Muscle of leg (tissue), 11 donors: ENCODE data around the gene KIF6. TPM values are rescaled to one million over a fixed set of nuclear protein-coding genes. Genes with fewer than 3 reads are reported as not detected.
A peak's percentile ranks its signal among the peaks of the same experiment; 100 is the strongest.
"Not testable (repeated sequence)": the region's sequence is repeated elsewhere in the genome, so short reads cannot be mapped to it uniquely, and the experiment has no call there.

Experiments used
- DNase-seq: peaks from one replicate; pipeline ENCODE4 v3.0.0; 2013
- H3K27ac ChIP-seq: one replicate; pipeline ENCODE4 v1.5.1; 2013; ENCODE audit warnings: mild to moderate bottlenecking, low read length, control low read depth
- H3K27me3 ChIP-seq: one replicate; pipeline ENCODE4 v1.6.1; 2013; ENCODE audit warnings: low read length; ENCODE audit not compliant: control insufficient read depth, insufficient read depth
- H3K36me3 ChIP-seq: one replicate; pipeline ENCODE4 v1.6.1; 2013; ENCODE audit warnings: low read length; ENCODE audit not compliant: control insufficient read depth, insufficient read depth
- H3K4me1 ChIP-seq: one replicate; pipeline ENCODE4 v1.6.1; 2013; ENCODE audit warnings: low read length; ENCODE audit not compliant: control insufficient read depth, insufficient read depth
- H3K4me3 ChIP-seq: one replicate; pipeline ENCODE4 v1.5.1; 2013; ENCODE audit warnings: low read length, control low read depth
- H3K9me3 ChIP-seq: replicated peaks from 2 replicates; pipeline ENCODE4 v1.6.1; 2013; ENCODE audit warnings: low read depth, low read length; ENCODE audit not compliant: control insufficient read depth
- WGBS: methylation state at CpG from one replicate; pipeline ENCODE4 v1.1.5; 2013; ENCODE audit warnings: missing lambda C conversion rate; ENCODE audit not compliant: insufficient coverage; 5-methylcytosine and 5-hydroxymethylcytosine counted together
- polyA plus RNA-seq, 8 donors: library from polyadenylated mRNA; unstranded; fragments of 120-200 nt; gene quantifications; one replicate each; pipeline versions ENCODE4 v1.2.1 to v1.2.3, GENCODE V29; 2013; ENCODE audit warnings: inconsistent platforms in 1 of 8, low replicate concordance in 1 of 8; ENCODE audit not compliant: insufficient read length in 8 of 8, insufficient read depth in 1 of 8
- total RNA-seq: library from RNA; stranded (reverse); fragments of 120-200 nt; gene quantifications from one replicate; pipeline ENCODE4 v1.2.4, GENCODE V29; 2013

The KIF6 gene
- total and polyA plus RNA-seq, 9 donors = 0.61 to 1.4 (median 1.1) TPM

DNA sequence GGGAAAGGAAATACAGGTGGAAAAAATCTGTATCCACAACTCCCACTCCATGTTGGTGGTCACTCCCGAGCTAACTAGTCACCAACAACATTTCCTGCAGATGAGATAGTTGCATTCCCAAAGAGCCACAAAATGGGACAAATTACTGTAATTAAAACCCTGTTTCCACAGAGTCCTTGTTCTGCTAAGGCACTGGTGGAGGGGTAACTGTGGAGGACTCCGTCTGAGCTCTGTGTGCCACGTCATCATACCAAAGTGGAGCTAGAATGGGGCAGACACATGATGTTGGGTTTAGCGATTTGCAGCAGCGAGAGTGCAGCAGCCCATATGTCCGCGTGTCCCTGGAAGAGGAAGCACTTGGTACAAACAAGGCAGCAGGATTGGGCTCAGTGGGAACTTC is 230.2 kb downstream of the KIF6 start:
- Histone ChIP-seq H3K9me3 (no peaks in the 10 kb centered on the region), H3K4me3 (no peak overlapping the region), H3K27ac (no peak overlapping the region), H3K36me3 (no peaks in the 10 kb centered on the region), H3K4me1 (no peaks in the 10 kb centered on the region), H3K27me3 (no peaks in the 10 kb centered on the region)
- DNase-seq = no peak
- WGBS = 92% methylated on average over 4 of the region's 7 CpGs

- peak; percentile 37 for DNase-seq
- Histone ChIP-seq H3K9me3 (no peaks in the 10 kb centered on the region), H3K4me3 (no peak overlapping the region), H3K4me1 (no peaks in the 10 kb centered on the region), H3K27ac (no peak overlapping the region), H3K36me3 (no peaks in the 10 kb centered on the region), H3K27me3 (no peaks in the 10 kb centered on the region)
Observed at GRCh38 chr6:39493777-39494176, 231.4 kb downstream of the KIF6 start.

DNA sequence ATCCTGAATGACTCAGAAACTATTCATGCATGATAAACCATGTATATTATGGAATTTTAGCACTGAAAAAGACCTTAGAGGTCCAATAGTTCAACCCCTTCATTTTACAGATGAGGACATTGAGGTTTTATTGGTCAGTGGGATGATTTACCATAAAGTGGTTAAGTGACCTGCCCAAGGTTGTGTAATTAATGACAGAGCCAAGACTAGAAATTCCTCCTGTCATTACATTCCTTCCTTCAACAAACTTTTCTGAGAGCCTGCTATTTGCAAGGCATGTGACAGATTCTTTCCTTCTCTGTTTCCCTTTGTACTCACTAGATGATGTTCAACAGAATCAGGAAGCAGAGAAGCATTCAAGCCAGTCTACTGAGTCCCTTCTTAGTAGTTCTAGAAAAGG is 232.0 kb downstream of the KIF6 start:
- H3K4me3 ChIP-seq = no peak overlapping the region
- H3K36me3 ChIP-seq = no peaks in the 10 kb centered on the region
- no peaks in the 10 kb centered on the region for H3K4me1 ChIP-seq
- no peaks in the 10 kb centered on the region for H3K9me3 ChIP-seq
- DNase-seq = no peak
- no peak overlapping the region for H3K27ac ChIP-seq
- H3K27me3 ChIP-seq = no peaks in the 10 kb centered on the region

DNA sequence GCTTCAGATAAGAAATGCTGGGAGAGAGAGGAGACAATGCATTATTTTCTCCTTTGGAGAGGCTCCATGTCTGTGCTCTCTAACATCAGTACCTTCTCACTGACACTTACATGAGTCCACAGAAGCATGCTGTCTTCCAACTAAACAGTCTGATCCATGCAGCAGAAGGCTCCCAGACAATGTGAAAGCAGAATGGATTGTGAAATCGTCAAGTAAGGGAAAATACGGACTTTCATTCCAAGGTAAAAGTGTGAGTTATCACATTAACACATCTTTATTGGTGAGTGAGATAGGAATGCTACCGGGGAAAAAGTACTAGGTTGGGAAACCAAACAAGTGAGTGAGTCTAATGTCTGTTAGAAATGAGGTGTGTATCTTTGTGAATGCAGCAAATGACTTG is 235.1 kb downstream of the KIF6 start:
- no CpG with 5 or more reads among the region's 3 CpGs for WGBS

DNA sequence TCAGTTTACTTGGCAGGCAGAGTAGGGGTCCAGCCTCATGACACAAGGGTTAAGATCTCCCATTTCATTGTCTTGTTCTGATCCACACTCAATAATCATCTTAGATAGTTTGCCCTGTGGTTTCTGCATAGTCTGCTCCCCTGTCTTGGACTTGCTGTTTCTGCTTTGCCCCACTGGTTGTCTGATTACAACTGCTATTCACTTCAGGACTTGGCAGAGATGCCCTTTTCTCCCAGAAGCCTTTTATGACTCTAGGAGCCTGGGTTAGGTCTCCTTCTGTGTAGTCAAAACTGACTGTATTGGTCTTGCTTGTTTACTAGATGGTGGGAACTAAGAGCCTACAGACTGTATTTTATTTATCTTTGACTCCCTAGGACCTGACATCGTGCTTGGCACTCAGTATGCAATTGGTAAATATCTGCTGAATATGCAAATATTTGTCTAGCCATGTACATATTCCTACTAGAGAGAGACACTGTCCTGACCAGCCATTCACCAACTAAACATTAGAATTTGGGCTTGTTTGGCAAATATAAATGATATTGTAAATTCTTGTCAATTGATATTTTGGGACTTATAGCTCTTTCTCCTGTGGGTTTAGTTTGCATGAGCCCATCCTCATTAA is 236.8 kb downstream of the KIF6 start:
- H3K27ac ChIP-seq = no peak overlapping the region
- no peaks in the 10 kb centered on the region for H3K27me3 ChIP-seq
- no peaks in the 10 kb centered on the region for H3K36me3 ChIP-seq
- no peak for DNase-seq
- no peak overlapping the region for H3K4me3 ChIP-seq
- H3K9me3 ChIP-seq = no peaks in the 10 kb centered on the region
- WGBS = no CpG with 5 or more reads among the region's 1 CpG
- H3K4me1 ChIP-seq = no peaks in the 10 kb centered on the region

More for the DNA sequence above, 235.1 kb downstream of the KIF6 start:
- H3K27ac ChIP-seq = no peak overlapping the region
- no peaks in the 10 kb centered on the region for H3K9me3 ChIP-seq
- no peaks in the 10 kb centered on the region for H3K4me1 ChIP-seq
- no peaks in the 10 kb centered on the region for H3K36me3 ChIP-seq
- no peak overlapping the region for H3K4me3 ChIP-seq
- DNase-seq = peak; percentile 11
- H3K27me3 ChIP-seq = no peaks in the 10 kb centered on the region

DNA sequence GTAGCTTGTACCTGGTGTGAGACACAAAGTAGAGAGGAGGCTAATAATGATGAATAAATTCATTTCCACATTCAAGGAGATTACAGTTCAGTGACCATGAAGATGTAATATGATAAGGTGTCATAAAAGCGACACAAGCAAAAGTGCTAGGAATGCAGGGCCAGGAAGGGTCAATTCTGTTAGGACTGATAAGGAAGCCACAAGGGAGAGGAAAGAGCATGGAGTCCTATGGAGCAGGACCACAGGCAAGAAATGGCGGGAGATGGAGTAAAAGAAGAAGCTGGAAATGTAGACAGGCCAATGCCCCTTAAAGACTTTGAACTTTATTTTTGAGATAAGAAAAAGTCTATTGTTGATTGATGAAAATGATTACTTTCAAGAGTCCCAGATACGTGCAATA is 240.9 kb downstream of the KIF6 start:
- WGBS = 80% methylated on average over 2 of the region's 3 CpGs
- H3K9me3 ChIP-seq = no peaks in the 10 kb centered on the region
- DNase-seq = no peak
- no peaks in the 10 kb centered on the region for H3K4me1 ChIP-seq
- no peaks in the 10 kb centered on the region for H3K36me3 ChIP-seq
- H3K27ac ChIP-seq = no peak overlapping the region
- H3K4me3 ChIP-seq = no peak overlapping the region
- no peaks in the 10 kb centered on the region for H3K27me3 ChIP-seq

- H3K27ac ChIP-seq, DNase-seq, H3K9me3 ChIP-seq, H3K36me3 ChIP-seq, H3K4me3 ChIP-seq, H3K4me1 ChIP-seq, H3K27me3 ChIP-seq: not testable (repeated sequence)
- WGBS = no CpG with 5 or more reads among the region's 1 CpG
Observed at GRCh38 chr6:39479819-39480218, 245.4 kb downstream of the KIF6 start.

DNA sequence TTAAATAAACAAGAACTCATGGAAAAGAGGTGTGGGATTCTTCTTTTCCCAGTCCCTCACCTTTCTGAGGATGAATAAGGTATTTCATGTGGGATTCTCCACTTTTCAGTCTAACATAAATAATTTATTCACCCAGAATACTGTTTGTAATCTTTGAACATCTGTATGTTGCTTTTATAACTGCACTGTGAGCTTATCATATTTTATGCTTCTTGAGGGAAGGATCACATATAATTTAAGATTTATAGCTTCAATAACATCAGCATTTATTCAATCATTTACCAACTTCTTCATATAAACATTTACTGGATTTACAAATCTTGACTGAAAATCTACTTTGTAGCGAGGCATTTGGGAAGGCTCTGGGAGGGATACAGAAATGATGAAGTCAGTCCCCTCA is 248.5 kb downstream of the KIF6 start:
- Histone ChIP-seq H3K27ac (no peak overlapping the region), H3K27me3 (no peaks in the 10 kb centered on the region), H3K9me3 (no peaks in the 10 kb centered on the region), H3K4me1 (no peaks in the 10 kb centered on the region), H3K36me3 (no peaks in the 10 kb centered on the region), H3K4me3 (no peak overlapping the region)
- no peak for DNase-seq
- no CpG with 5 or more reads among the region's 1 CpG for WGBS

DNA sequence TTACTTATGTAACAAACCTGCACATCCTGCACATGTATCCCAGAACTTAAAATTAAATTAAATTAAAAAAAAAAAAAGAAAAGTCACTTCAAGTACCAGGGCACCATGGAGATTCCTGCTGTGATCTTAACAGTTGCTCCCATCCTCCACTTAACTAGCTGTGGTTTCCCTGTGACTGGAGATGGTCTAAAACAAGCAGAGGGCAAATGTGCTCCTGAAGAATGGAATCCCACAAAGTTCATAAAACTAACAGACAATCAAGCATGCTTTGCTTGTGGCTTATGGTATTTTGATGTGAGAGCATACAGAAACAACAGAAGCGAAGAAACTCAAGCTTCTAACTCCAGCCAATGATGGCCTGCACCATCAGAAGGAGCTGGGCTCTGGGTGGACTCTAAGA is 249.1 kb downstream of the KIF6 start:
- no peaks in the 10 kb centered on the region for H3K27me3 ChIP-seq
- H3K27ac ChIP-seq = no peak overlapping the region
- DNase-seq = no peak
- H3K4me1 ChIP-seq = no peaks in the 10 kb centered on the region
- H3K36me3 ChIP-seq = no peaks in the 10 kb centered on the region
- no peaks in the 10 kb centered on the region for H3K9me3 ChIP-seq
- H3K4me3 ChIP-seq = no peak overlapping the region
- no CpG with 5 or more reads among the region's 1 CpG for WGBS

DNA sequence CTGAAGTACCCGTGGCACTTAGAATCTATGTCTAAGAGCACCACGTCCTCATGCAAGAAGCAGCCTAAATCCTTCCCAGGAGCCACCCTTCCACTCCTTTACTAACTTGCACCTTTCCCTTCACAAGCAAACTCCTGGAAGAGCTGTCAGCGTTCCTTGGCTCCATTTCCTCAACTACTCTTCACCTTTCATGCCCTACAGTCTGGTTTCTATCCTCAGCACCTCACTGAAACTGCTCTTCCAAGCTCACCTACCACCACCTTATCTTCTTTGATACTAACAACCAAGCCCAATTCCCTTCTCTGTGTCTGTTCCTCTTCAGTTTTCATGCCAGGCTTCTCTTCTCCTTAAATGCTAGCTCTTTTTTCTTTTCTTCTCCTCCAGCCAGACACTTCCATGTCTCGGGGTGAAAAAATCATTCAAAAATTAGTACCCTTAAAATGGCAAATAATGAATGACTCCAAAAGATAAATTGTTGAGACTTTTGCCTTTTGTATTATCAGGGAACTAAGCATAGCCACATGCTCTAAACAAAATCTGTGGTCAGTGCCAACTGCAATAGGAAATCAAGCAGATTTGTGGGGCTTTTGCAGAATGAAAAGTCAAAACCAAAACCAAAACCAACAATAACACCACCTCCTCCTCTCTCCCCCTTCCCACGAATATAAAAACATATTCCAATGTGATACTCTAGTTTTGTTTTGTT is 253.1 kb downstream of the KIF6 start:
- DNase-seq = no peak
- no peaks in the 10 kb centered on the region for H3K4me1 ChIP-seq
- H3K27me3 ChIP-seq = no peaks in the 10 kb centered on the region
- no peaks in the 10 kb centered on the region for H3K36me3 ChIP-seq
- H3K9me3 ChIP-seq = no peaks in the 10 kb centered on the region
- 85% methylated on average over 3 of the region's 5 CpGs for WGBS
- no peak overlapping the region for H3K27ac ChIP-seq
- no peak overlapping the region for H3K4me3 ChIP-seq

- Histone ChIP-seq H3K27me3 (no peaks in the 10 kb centered on the region), H3K36me3 (no peaks in the 10 kb centered on the region), H3K27ac (no peak overlapping the region), H3K4me1 (no peaks in the 10 kb centered on the region), H3K4me3 (no peak overlapping the region), H3K9me3 (no peaks in the 10 kb centered on the region)
- whole genome bisulfite sequencing = no CpG with 5 or more reads among the region's 3 CpGs
- DNase-seq = no peak
Observed at GRCh38 chr6:39470506-39470905, 254.7 kb downstream of the KIF6 start.
